Retinal pigment epithelial cell (primary cell): ENCODE data around the gene RPL36AL.
"Not testable (repeated sequence)": the region's sequence is repeated elsewhere in the genome, so short reads cannot be mapped to it uniquely, and the experiment has no call there.

Source experiments
- DNase-seq: peaks from one replicate; pipeline ENCODE4 v3.0.0-alpha.2; 2010; ENCODE audit warnings: low read depth
- H3K4me3 ChIP-seq: 2 replicates; pipeline ENCODE4 v1.5.1; 2011; ENCODE audit warnings: mild to moderate bottlenecking, low read length, control low read depth, moderate library complexity
- CTCF ChIP-seq: conservative IDR thresholded peaks from 2 replicates; pipeline ENCODE4 v1.5.1; 2011; ENCODE audit warnings: low read depth, low read length, control low read depth, inconsistent platforms

Gene RPL36AL

GRCh38 chr14:49594347-49595091, 25.9 kb downstream of the RPL36AL start:
- no peak for TF ChIP-seq CTCF
- DNase-seq = peak; percentile 75
- H3K4me3 ChIP-seq = no peak overlapping the region

- no peak overlapping the region for H3K4me3 ChIP-seq
- no peak for TF ChIP-seq CTCF
- DNase-seq = no peak
These were observed 27.4 kb downstream of the RPL36AL start for GRCh38 chr14:49593016-49593415.

- DNase-seq = no peak
- no peak overlapping the region for H3K4me3 ChIP-seq
- no peak for TF ChIP-seq CTCF
These were observed 31.0 kb downstream of the RPL36AL start for GRCh38 chr14:49589387-49589786.

GRCh38 chr14:49586673-49587460, 33.6 kb downstream of the RPL36AL start:
- TF ChIP-seq CTCF = peak; percentile 66
- DNase-seq = no peak
- peak overlapping the region; percentile 7 for H3K4me3 ChIP-seq

GRCh38 chr14:49585803-49586672, 34.4 kb downstream of the RPL36AL start, which contains the start of gene RPS29:
TSS of gene RPS29 (minus strand) at chr14:49586380. CDS start at chr14:49586346, 34 bp downstream.
- no peak for TF ChIP-seq CTCF
- H3K4me3 ChIP-seq = peak within 1 kb of the TSS; percentile 99
- DNase-seq = peak; percentile 97

GRCh38 chr14:49584981-49585640, 35.3 kb downstream of the RPL36AL start:
- DNase-seq = not testable (repeated sequence)
- peak overlapping the region; percentile 99 for H3K4me3 ChIP-seq
